Testis (tissue), 3 donors: Measurements from ENCODE around the gene BCAS3. TPM values are rescaled to one million over a fixed set of nuclear protein-coding genes. Genes with fewer than 3 reads are reported as not detected.

Experiments used
- DNase-seq: peaks from one replicate; pipeline ENCODE4 v3.0.0-alpha.2; 2019
- H3K27ac ChIP-seq, 2 donors: fragments of 200-600 bp; sonication (generic); one replicate each; pipeline ENCODE4 v1.5.1; 2019
- H3K27me3 ChIP-seq: fragments of 200-600 bp; sonication (generic); one replicate; pipeline ENCODE4 v1.5.1; 2019
- H3K36me3 ChIP-seq: fragments of 200-600 bp; sonication (generic); one replicate; pipeline ENCODE4 v1.5.1; 2017; ENCODE audit warnings: low read depth; ENCODE audit errors: missing control alignments
- H3K4me1 ChIP-seq: fragments of 200-600 bp; sonication (generic); one replicate; pipeline ENCODE4 v1.5.1; 2019
- H3K4me3 ChIP-seq, 2 donors: fragments of 200-600 bp; sonication (generic); one replicate each; pipeline ENCODE4 v1.5.1; 2017 to 2019
- H3K9me3 ChIP-seq: fragments of 200-600 bp; sonication (generic); one replicate; pipeline ENCODE4 v1.5.1; 2017
- CTCF ChIP-seq, 3 experiments: fragments of 450-650 bp in 2 of 3; fragments of 200-600 bp in 1 of 3; sonication (generic) in 1 of 3; IDR thresholded peaks; one replicate each; pipeline ENCODE4 v1.5.1; 2016 to 2019; ENCODE audit warnings: antibody characterized with exemption in 3 of 3, mild to moderate bottlenecking in 2 of 3, moderate library complexity in 1 of 3
- POLR2A ChIP-seq: fragments of 450-650 bp; IDR thresholded peaks from one replicate; pipeline ENCODE4 v1.6.1; 2017; ENCODE audit warnings: antibody characterized with exemption, mild to moderate bottlenecking, moderate library complexity
- WGBS, 2 donors: methylation state at CpG; one replicate each; pipeline ENCODE4 v1.1.5; 2018; 5-methylcytosine and 5-hydroxymethylcytosine counted together
- intact Hi-C: fragments of 100-400 bp; cut with DNase I; formaldehyde crosslinking; loops from one replicate; pipeline ENCODE4 v1.15.1; 2023; ENCODE audit warnings: low total_unique reads
- polyA plus RNA-seq: library from polyadenylated mRNA; stranded (reverse); fragments of 350-450 nt; fragmentation: Illumina TruSeq; extraction: RNeasy Lipid Tissue Mini Kit (QIAGEN cat#74804); gene quantifications from one replicate; pipeline ENCODE4 v1.2.3, GENCODE V29; 2014; ENCODE audit warnings: low read depth, low replicate concordance; ENCODE audit not compliant: insufficient read depth
- total RNA-seq, 2 donors: library from RNA; depleted of rRNA; stranded (reverse); fragments of >200 nt; gene quantifications; one replicate each; pipeline ENCODE4 v1.2.3, GENCODE V29; 2016

The BCAS3 gene
- total and polyA plus RNA-seq, 3 donors from 2014 or later: 54.8 to 96.7 (median 73.0) TPM

GRCh38 chr17:61331886-61332285 lies 654.2 kb downstream of the BCAS3 start:
- H3K36me3 ChIP-seq: no peaks in the 10 kb centered on the region
- TF ChIP-seq POLR2A (no peak), CTCF (IDR thresholded peaks at IDR 0.05) (no peak)
- intact Hi-C loops: no loop called here
- DNase-seq: no peak
- peaks cover 29% of the 10 kb centered on the region for H3K4me1 ChIP-seq
- peak overlapping the region; percentile 26 to 49 for H3K27ac ChIP-seq
- no peak overlapping the region for H3K4me3 ChIP-seq
- WGBS, 2 donors: 82 to 89% methylated on average over 7 to 9 of the region's 9 CpGs
- no peaks in the 10 kb centered on the region for H3K27me3 ChIP-seq
- no peaks in the 10 kb centered on the region for H3K9me3 ChIP-seq

- intact Hi-C loops: no loop called here
- no peak for TF ChIP-seq POLR2A
- TF ChIP-seq CTCF (IDR thresholded peaks at IDR 0.05): no peak
- Histone ChIP-seq H3K9me3 (no peaks in the 10 kb centered on the region), H3K36me3 (no peaks in the 10 kb centered on the region), H3K4me3 (no peak overlapping the region), H3K4me1 (peaks cover 37% of the 10 kb centered on the region), H3K27ac (no peak overlapping the region), H3K27me3 (no peaks in the 10 kb centered on the region)
- DNase-seq: no peak
- 87 to 92% methylated on average over 8 of the region's 8 CpGs for WGBS, 2 donors
Observed at GRCh38 chr17:61333136-61333535, 655.5 kb downstream of the BCAS3 start.

GRCh38 chr17:61334673-61335072 lies 657.0 kb downstream of the BCAS3 start:
- 90 to 96% methylated on average over 5 of the region's 5 CpGs for WGBS, 2 donors
- H3K4me3 ChIP-seq: no peak overlapping the region
- DNase-seq: no peak
- H3K27me3 ChIP-seq: no peaks in the 10 kb centered on the region
- peaks cover 41% of the 10 kb centered on the region for H3K4me1 ChIP-seq
- TF ChIP-seq POLR2A (no peak), CTCF (IDR thresholded peaks at IDR 0.05) (no peak)
- H3K27ac ChIP-seq: no peak overlapping the region
- no peaks in the 10 kb centered on the region for H3K36me3 ChIP-seq
- no peaks in the 10 kb centered on the region for H3K9me3 ChIP-seq
- intact Hi-C loops: no loop called here

- Histone ChIP-seq H3K4me3 (no peak overlapping the region), H3K36me3 (no peaks in the 10 kb centered on the region), H3K27ac (peak overlapping the region; percentile 48 to 57), H3K9me3 (no peaks in the 10 kb centered on the region), H3K27me3 (no peaks in the 10 kb centered on the region), H3K4me1 (peaks cover 41% of the 10 kb centered on the region)
- DNase-seq: no peak
- TF ChIP-seq CTCF (IDR thresholded peaks at IDR 0.05) (no peak), POLR2A (no peak)
- 70 to 76% methylated on average over 8 of the region's 8 CpGs for WGBS, 2 donors
- intact Hi-C loops: no loop called here
Observed at GRCh38 chr17:61335105-61335844, 657.6 kb downstream of the BCAS3 start.
